ENCODE measurements around the gene TADA3. TPM values are rescaled to one million over a fixed set of nuclear protein-coding genes. Genes with fewer than 3 reads are reported as not detected.

The TADA3 gene
- total and polyA plus RNA-seq, 4 donors: 41.6 to 62.3 (median 53.2) TPM

DNA sequence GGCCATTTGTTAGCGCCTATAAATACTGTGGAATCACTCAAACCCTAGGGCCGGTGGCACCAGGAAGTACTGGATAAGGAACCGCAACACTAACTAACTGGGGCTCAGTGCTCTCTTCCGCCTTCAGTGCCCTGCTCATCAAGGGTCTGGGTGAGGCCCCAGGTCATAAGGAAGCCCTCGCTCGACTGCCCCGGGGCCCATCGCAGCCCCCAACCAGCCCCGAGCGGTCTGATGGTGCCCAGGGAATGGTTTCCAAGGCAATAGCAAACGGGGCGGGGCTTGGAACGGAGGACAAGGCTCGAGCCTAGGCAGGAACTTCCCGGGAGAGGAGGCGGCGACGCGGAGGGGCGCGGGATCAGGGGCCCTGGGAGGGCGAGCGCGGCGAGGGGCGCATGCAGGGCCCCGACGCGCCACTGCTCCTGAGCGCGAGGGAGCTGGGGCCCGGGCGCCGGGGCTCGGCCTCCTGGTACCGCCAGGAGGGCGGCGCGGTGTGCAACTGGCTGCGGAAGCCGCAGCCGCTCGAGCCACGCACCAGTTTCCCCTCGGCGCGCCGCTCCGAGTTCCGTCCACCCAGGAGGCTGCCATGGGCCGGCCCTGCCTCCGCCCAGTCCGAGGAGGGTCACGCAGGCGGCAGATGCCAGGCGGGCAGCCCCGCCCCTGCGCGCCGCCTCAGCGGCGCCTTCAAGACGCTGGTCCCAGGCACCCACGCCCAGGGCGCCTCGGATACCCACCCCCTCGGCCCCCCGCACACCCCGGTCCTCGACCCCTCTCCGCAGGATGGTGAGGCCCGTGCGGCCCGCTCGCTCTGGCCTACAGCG lies 17.6 kb upstream of the TADA3 start, which contains the start of gene TTLL3:
TSS of gene TTLL3 (plus strand) at position 648 of the 818 bp plus-strand sequence. CDS start 400 bp downstream, outside the sequence.
- peak within 1 kb of the TSS; percentile 91 for H3K27ac ChIP-seq (ENCODE audit: low read depth in 1 of 2, low read length in 1 of 2)

DNA sequence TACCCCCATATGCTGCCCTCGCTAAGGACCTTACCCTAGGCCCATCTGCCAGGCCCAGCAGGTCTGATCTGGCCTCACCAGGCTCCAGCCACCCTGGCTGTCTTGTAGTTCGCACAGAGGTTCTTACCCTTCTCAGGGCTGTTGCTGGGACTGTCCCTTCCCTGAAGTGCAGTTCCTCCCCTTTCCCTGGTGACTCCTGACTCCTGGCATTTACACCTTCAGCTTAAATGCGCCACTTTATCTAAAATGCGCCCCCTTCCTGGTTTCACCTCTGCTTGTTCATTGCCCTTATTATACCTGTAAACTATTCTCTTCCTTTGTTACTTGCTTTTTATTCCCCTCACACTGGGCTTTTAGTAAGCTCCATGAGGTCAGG lies 17.0 kb upstream of the TADA3 start:
- Histone ChIP-seq H3K4me3 (peak overlapping the region; percentile 68), H3K9me3 (ENCODE audit: control insufficient read depth in 4 of 4, insufficient read depth in 3 of 4, low read length in 3 of 4) (no peaks in the 10 kb centered on the region), H3K27ac (ENCODE audit: low read depth in 1 of 2, low read length in 1 of 2) (peak overlapping the region; percentile 91), H3K4me1 (ENCODE audit: control insufficient read depth in 5 of 5, insufficient read depth in 5 of 5, low read length in 5 of 5) (peaks cover 0 to 16% (median 5%) of the 10 kb centered on the region in 5 donors), H3K36me3 (ENCODE audit: control insufficient read depth in 4 of 4, insufficient read depth in 4 of 4, low read length in 4 of 4) (peaks cover 7 to 26% (median 20%) of the 10 kb centered on the region in 4 donors), H3K9ac (ENCODE audit: insufficient read depth in 1 of 2, low read length in 2 of 2) (peak overlapping the region; percentile 73), H3K27me3 (ENCODE audit: control insufficient read depth in 3 of 3, insufficient read depth in 3 of 3, low read length in 2 of 3) (no peaks in the 10 kb centered on the region)
- ATAC-seq (ENCODE audit: insufficient read depth, low FRiP score) (peak; percentile 35), DNase-seq (no peak)
- 72 to 79% methylated on average over 4 of the region's 4 CpGs for WGBS, 2 donors
- TF ChIP-seq, protein P1, sequence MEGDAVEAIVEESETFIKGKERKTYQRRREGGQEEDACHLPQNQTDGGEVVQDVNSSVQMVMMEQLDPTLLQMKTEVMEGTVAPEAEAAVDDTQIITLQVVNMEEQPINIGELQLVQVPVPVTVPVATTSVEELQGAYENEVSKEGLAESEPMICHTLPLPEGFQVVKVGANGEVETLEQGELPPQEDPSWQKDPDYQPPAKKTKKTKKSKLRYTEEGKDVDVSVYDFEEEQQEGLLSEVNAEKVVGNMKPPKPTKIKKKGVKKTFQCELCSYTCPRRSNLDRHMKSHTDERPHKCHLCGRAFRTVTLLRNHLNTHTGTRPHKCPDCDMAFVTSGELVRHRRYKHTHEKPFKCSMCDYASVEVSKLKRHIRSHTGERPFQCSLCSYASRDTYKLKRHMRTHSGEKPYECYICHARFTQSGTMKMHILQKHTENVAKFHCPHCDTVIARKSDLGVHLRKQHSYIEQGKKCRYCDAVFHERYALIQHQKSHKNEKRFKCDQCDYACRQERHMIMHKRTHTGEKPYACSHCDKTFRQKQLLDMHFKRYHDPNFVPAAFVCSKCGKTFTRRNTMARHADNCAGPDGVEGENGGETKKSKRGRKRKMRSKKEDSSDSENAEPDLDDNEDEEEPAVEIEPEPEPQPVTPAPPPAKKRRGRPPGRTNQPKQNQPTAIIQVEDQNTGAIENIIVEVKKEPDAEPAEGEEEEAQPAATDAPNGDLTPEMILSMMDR (IDR thresholded peaks at IDR 0.05; ENCODE audit: control extremely low read depth, extremely low read depth): no peak

More for the DNA sequence above, 17.6 kb upstream of the TADA3 start, which contains the start of gene TTLL3:
- Histone ChIP-seq H3K9me3 (ENCODE audit: control insufficient read depth in 4 of 4, insufficient read depth in 3 of 4, low read length in 3 of 4) (no peaks in the 10 kb centered on the region), H3K9ac (ENCODE audit: insufficient read depth in 1 of 2, low read length in 2 of 2) (peak within 1 kb of the TSS; percentile 73), H3K4me1 (ENCODE audit: control insufficient read depth in 5 of 5, insufficient read depth in 5 of 5, low read length in 5 of 5) (peaks cover 0 to 16% (median 5%) of the 10 kb centered on the region in 5 donors), H3K4me3 (peak within 1 kb of the TSS; percentile 68), H3K27me3 (ENCODE audit: control insufficient read depth in 3 of 3, insufficient read depth in 3 of 3, low read length in 2 of 3) (no peaks in the 10 kb centered on the region), H3K36me3 (ENCODE audit: control insufficient read depth in 4 of 4, insufficient read depth in 4 of 4, low read length in 4 of 4) (peaks cover 1 to 22% (median 16%) of the 10 kb centered on the region in 4 donors)
- DNase-seq (peak; percentile 88 to 91 (median 88)), ATAC-seq (ENCODE audit: insufficient read depth, low FRiP score) (peak; percentile 90)
- TF ChIP-seq, protein P1 (IDR thresholded peaks at IDR 0.05; ENCODE audit: control extremely low read depth, extremely low read depth): no peak
- WGBS, 2 donors: 1% methylated on average over 40 to 76 of the region's 76 CpGs

DNA sequence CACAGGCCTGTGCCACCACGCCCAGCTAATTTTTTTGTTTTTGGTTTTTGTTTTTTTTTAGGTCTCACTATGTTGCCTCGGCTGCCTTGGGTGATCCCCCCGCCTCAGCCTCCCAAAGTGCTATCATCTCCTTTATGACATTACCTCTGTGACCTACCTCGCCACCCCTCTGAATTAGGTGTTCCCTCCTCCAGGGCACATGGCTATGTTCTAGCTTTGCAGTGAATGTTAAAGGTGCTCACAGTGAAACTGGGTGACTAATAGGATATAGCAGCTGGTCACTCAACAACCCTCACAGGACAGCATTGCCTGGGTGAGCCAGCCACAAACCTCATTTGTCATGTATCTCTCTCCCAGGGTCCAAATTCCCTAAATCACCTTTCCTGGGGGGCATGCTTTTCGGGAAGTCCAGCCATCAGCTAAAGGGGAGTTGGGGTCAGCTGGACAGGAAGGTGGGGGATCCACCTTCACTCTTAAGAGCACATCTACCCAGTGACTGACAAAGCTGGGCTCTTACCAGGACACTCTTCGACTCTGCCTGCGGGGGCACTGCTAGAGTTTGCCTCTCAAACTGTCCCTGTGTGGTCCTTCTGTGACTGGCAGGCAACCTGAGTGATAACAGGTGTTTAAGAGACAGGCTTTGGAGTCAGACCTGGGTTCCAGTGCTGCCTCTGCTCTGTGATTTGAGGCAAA lies 16.2 kb upstream of the TADA3 start:
- Histone ChIP-seq H3K4me1 (ENCODE audit: control insufficient read depth in 5 of 5, insufficient read depth in 5 of 5, low read length in 5 of 5) (peaks cover 0 to 16% (median 5%) of the 10 kb centered on the region in 5 donors), H3K27me3 (ENCODE audit: control insufficient read depth in 3 of 3, insufficient read depth in 3 of 3, low read length in 2 of 3) (no peaks in the 10 kb centered on the region), H3K9ac (ENCODE audit: insufficient read depth in 1 of 2, low read length in 2 of 2) (no peak overlapping the region), H3K36me3 (ENCODE audit: control insufficient read depth in 4 of 4, insufficient read depth in 4 of 4, low read length in 4 of 4) (peaks cover 15 to 33% (median 22%) of the 10 kb centered on the region in 4 donors), H3K9me3 (ENCODE audit: control insufficient read depth in 4 of 4, insufficient read depth in 3 of 4, low read length in 3 of 4) (no peaks in the 10 kb centered on the region), H3K27ac (ENCODE audit: low read depth in 1 of 2, low read length in 1 of 2) (peak overlapping the region; percentile 91), H3K4me3 (no peak overlapping the region)
- TF ChIP-seq, protein P1 (IDR thresholded peaks at IDR 0.05; ENCODE audit: control extremely low read depth, extremely low read depth): no peak
- 60 to 79% methylated on average over 7 of the region's 7 CpGs for WGBS, 2 donors
- ATAC-seq (ENCODE audit: insufficient read depth, low FRiP score) (no peak), DNase-seq (no peak)
